ENCODE measurements around the gene SYMPK.

DNA sequence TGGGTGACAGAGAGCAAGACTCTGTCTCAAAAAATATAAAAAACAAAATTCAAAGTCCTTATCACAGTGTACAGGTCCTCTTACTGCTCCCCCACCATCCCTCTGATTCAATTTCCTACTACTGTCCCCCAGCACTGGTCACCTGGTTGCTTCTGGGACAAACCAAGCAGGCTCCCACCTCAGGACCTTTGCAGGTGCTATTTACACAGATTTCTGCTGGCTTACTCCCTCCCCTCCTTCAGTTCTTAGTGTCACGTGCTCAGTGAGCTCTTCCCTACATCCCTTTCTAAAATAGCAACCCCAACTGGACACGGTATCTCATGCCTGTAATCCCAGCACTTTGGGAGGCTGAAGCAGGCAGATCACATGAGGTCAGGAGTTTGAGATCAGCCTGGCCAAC lies 17.0 kb upstream of the SYMPK start:
- TF ChIP-seq, protein P1, sequence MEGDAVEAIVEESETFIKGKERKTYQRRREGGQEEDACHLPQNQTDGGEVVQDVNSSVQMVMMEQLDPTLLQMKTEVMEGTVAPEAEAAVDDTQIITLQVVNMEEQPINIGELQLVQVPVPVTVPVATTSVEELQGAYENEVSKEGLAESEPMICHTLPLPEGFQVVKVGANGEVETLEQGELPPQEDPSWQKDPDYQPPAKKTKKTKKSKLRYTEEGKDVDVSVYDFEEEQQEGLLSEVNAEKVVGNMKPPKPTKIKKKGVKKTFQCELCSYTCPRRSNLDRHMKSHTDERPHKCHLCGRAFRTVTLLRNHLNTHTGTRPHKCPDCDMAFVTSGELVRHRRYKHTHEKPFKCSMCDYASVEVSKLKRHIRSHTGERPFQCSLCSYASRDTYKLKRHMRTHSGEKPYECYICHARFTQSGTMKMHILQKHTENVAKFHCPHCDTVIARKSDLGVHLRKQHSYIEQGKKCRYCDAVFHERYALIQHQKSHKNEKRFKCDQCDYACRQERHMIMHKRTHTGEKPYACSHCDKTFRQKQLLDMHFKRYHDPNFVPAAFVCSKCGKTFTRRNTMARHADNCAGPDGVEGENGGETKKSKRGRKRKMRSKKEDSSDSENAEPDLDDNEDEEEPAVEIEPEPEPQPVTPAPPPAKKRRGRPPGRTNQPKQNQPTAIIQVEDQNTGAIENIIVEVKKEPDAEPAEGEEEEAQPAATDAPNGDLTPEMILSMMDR (IDR thresholded peaks at IDR 0.05): no peak
- TF ChIP-seq POLR2A (IDR thresholded peaks at IDR 0.05): no peak
- TF ChIP-seq POLR2AphosphoS5 (IDR thresholded peaks at IDR 0.05): no peak
- no peak for TF ChIP-seq EP300 (IDR thresholded peaks at IDR 0.05)

Measured in gastroesophageal sphincter (tissue), 3 donors.